H1 (cell line): Measurements from ENCODE around the gene KLHL29. TPM values are rescaled to one million over a fixed set of nuclear protein-coding genes. Genes with fewer than 3 reads are reported as not detected.

Experiments
- CTCF ChIA-PET: fragments of 300-600 bp; sonication (Branson Sonifier 250); formaldehyde crosslinking; loops from one replicate; lab custom pipeline; 2021; ENCODE audit not compliant: partially characterized antibody; lab: Charles Lee
- POLR2A ChIA-PET: fragments of 300-600 bp; sonication (Branson Sonifier 250); formaldehyde crosslinking; loops from one replicate; lab custom pipeline; 2021; ENCODE audit warnings: inconsistent platforms; ENCODE audit not compliant: partially characterized antibody; lab: Charles Lee
- DNase-seq, 2 experiments: peaks; one replicate each; pipeline versions ENCODE4 v3.0.0 to v3.0.0-alpha.2; 2010 to 2022; ENCODE audit warnings: low spot score in 2 of 2, low read depth in 1 of 2, mixed read lengths in 1 of 2
- FAIRE-seq: peaks from 2 replicates; lab custom pipeline; 2011; peaks lifted over from hg19 to GRCh38; lab: Jason Lieb, UNC
- H2AFZ ChIP-seq: 2 replicates; pipeline ENCODE4 v1.8.1; 2012; ENCODE audit warnings: low read length, inconsistent platforms
- H2AK5ac ChIP-seq: 2 replicates; pipeline ENCODE4 v1.6.1; 2013; ENCODE audit warnings: low read depth, low read length
- H2BK120ac ChIP-seq: replicated peaks from 2 replicates; pipeline ENCODE3; 2013; ENCODE audit warnings: low read depth, low read length, inconsistent platforms
- H2BK12ac ChIP-seq: 2 replicates; pipeline ENCODE4 v1.6.1; 2013; ENCODE audit warnings: low read depth, low read length
- H2BK15ac ChIP-seq: 2 replicates; pipeline ENCODE4 v1.6.1; 2013; ENCODE audit warnings: low read length
- H2BK20ac ChIP-seq: 2 replicates; pipeline ENCODE4 v1.6.1; 2013; ENCODE audit warnings: low read length
- H2BK5ac ChIP-seq: 2 replicates; pipeline ENCODE4 v1.6.1; 2013; ENCODE audit warnings: low read depth, low read length
- H3K14ac ChIP-seq: 2 replicates; pipeline ENCODE4 v1.6.1; 2013; ENCODE audit warnings: inconsistent platforms; ENCODE audit not compliant: insufficient read length
- H3K18ac ChIP-seq: 2 replicates; pipeline ENCODE4 v1.6.1; 2013; ENCODE audit warnings: low read length; ENCODE audit errors: extremely low read depth
- H3K23ac ChIP-seq: 2 replicates; pipeline ENCODE4 v1.6.1; 2013; ENCODE audit warnings: inconsistent platforms; ENCODE audit not compliant: insufficient read length
- H3K23me2 ChIP-seq: 2 replicates; pipeline ENCODE4 v1.6.1; 2013; ENCODE audit warnings: low read depth, low read length
- H3K27ac ChIP-seq: 2 replicates; pipeline ENCODE4 v1.6.1; 2011; ENCODE audit warnings: low read depth, low read length, inconsistent platforms
- H3K27me3 ChIP-seq, 4 experiments: replicated peaks in 1 of 4; 1 replicate in 1 of 4; 2 replicates in 3 of 4; pipeline versions ENCODE4 v1.6.1 to v1.8.1; 2011 to 2013; ENCODE audit warnings: low read length in 3 of 4, mild to moderate bottlenecking in 3 of 4, inconsistent platforms in 2 of 4, mixed read lengths in 2 of 4, moderate library complexity in 1 of 4; ENCODE audit not compliant: control insufficient read depth in 3 of 4, insufficient read depth in 3 of 4; ENCODE audit errors: extremely low read depth in 1 of 4
- H3K36me3 ChIP-seq, 4 experiments: 2 replicates each; pipeline versions ENCODE4 v1.6.1 to v1.8.1; 2011 to 2013; ENCODE audit warnings: mild to moderate bottlenecking in 4 of 4, low read length in 3 of 4, moderate library complexity in 2 of 4, control low read depth in 1 of 4, inconsistent platforms in 1 of 4; ENCODE audit not compliant: insufficient read depth in 4 of 4, control insufficient read depth in 2 of 4
- H3K4ac ChIP-seq: replicated peaks from 2 replicates; pipeline ENCODE3; 2013; ENCODE audit warnings: low read length, low read depth, mixed read lengths, inconsistent platforms; ENCODE audit not compliant: insufficient read length
- H3K4me1 ChIP-seq, 4 experiments: replicated peaks in 1 of 4; 1 replicate in 1 of 4; 2 replicates in 3 of 4; pipeline versions ENCODE4 v1.6.1 to v1.8.1; 2011 to 2013; ENCODE audit warnings: low read length in 3 of 4, inconsistent platforms in 2 of 4, mixed read lengths in 1 of 4; ENCODE audit not compliant: insufficient read depth in 4 of 4, control insufficient read depth in 3 of 4
- H3K4me2 ChIP-seq, 2 experiments: 2 replicates each; pipeline versions ENCODE4 v1.6.1 to v1.8.1; 2011 to 2013; ENCODE audit warnings: low read depth in 2 of 2, low read length in 2 of 2, control low read depth in 1 of 2, inconsistent platforms in 1 of 2, mild to moderate bottlenecking in 1 of 2; ENCODE audit not compliant: insufficient read depth in 1 of 2
- H3K4me3 ChIP-seq, 4 experiments: fragments of 200-600, 300-600 bp in 1 of 4; sonication (generic), shearing (Covaris generic), sonication (Bioruptor Twin) in 1 of 4; 2 replicates each; pipeline versions ENCODE4 v1.5.1 to v1.8.1; 2011 to 2016; ENCODE audit warnings: low read length in 4 of 4, low read depth in 3 of 4, control low read depth in 2 of 4, inconsistent platforms in 2 of 4, mild to moderate bottlenecking in 2 of 4, mixed read lengths in 1 of 4, moderate library complexity in 1 of 4; ENCODE audit not compliant: insufficient read depth in 2 of 4; ENCODE audit errors: extremely low read depth in 1 of 4
- H3K56ac ChIP-seq: replicated peaks from 2 replicates; pipeline ENCODE3; 2013; ENCODE audit warnings: low read depth, mild to moderate bottlenecking, mixed read lengths, low read length, inconsistent platforms; ENCODE audit not compliant: insufficient read length
- H3K79me1 ChIP-seq: 2 replicates; pipeline ENCODE4 v1.6.1; 2013; ENCODE audit warnings: low read depth, low read length, control low read depth
- H3K79me2 ChIP-seq, 2 experiments: 2 replicates each; pipeline versions ENCODE4 v1.6.1 to v1.8.1; 2012 to 2013; ENCODE audit warnings: low read length in 2 of 2, mild to moderate bottlenecking in 2 of 2, inconsistent platforms in 1 of 2; ENCODE audit not compliant: insufficient read depth in 2 of 2, control insufficient read depth in 1 of 2
- H3K9ac ChIP-seq, 4 experiments: replicated peaks in 1 of 4; 1 replicate in 1 of 4; 2 replicates in 3 of 4; pipeline versions ENCODE4 v1.6.1 to v1.8.1; 2011 to 2013; ENCODE audit warnings: low read depth in 3 of 4, low read length in 3 of 4, control low read depth in 2 of 4, mild to moderate bottlenecking in 2 of 4, moderate library complexity in 2 of 4, inconsistent platforms in 1 of 4; ENCODE audit errors: extremely low read depth in 1 of 4
- H3K9me3 ChIP-seq, 2 experiments: 2 replicates each; pipeline versions ENCODE4 v1.6.1 to v1.8.1; 2012 to 2013; ENCODE audit warnings: mild to moderate bottlenecking in 2 of 2, moderate library complexity in 2 of 2, control low read depth in 1 of 2, inconsistent platforms in 1 of 2, low read depth in 1 of 2, low read length in 1 of 2, mixed read lengths in 1 of 2; ENCODE audit not compliant: insufficient read depth in 2 of 2
- H4K20me1 ChIP-seq, 2 experiments: replicated peaks in 1 of 2; 2 replicates each; pipeline versions ENCODE3 to v1.8.1; 2011 to 2013; ENCODE audit warnings: inconsistent platforms in 2 of 2, low read length in 2 of 2, mild to moderate bottlenecking in 1 of 2; ENCODE audit not compliant: insufficient read depth in 2 of 2, control insufficient read depth in 1 of 2
- H4K5ac ChIP-seq: 2 replicates; pipeline ENCODE4 v1.6.1; 2013; ENCODE audit warnings: low read length, low read depth, mixed read lengths, inconsistent platforms; ENCODE audit not compliant: insufficient read length
- H4K8ac ChIP-seq: 2 replicates; pipeline ENCODE4 v1.8.0; 2013; ENCODE audit warnings: mild to moderate bottlenecking, moderate library complexity, low read length, inconsistent platforms; ENCODE audit not compliant: insufficient read depth; ENCODE audit errors: extremely low read depth
- H4K91ac ChIP-seq: replicated peaks from 2 replicates; pipeline ENCODE3; 2013; ENCODE audit warnings: low read length, mixed read lengths, inconsistent platforms; ENCODE audit not compliant: insufficient read length
- ATF2 ChIP-seq: IDR thresholded peaks from 2 replicates; pipeline ENCODE4 v1.6.1; 2012; ENCODE audit warnings: low read length, inconsistent platforms
- ATF3 ChIP-seq: IDR thresholded peaks from 2 replicates; pipeline ENCODE4 v1.6.1; 2011; ENCODE audit warnings: low read depth, mild to moderate bottlenecking, low read length; ENCODE audit not compliant: insufficient read depth
- BACH1 ChIP-seq: IDR thresholded peaks from 2 replicates; pipeline ENCODE4 v1.6.1; 2012; ENCODE audit warnings: low read length, improper control_type of control experiment
- E2F6 ChIP-seq: IDR thresholded peaks from 2 replicates; pipeline ENCODE4 v1.6.1; 2012; ENCODE audit warnings: inconsistent platforms
- FOSL1 ChIP-seq: IDR thresholded peaks from 2 replicates; pipeline ENCODE4 v1.6.1; 2011; ENCODE audit warnings: mild to moderate bottlenecking, low read depth, low read length, moderate library complexity; ENCODE audit not compliant: insufficient read depth
- POLR2AphosphoS5 ChIP-seq: IDR thresholded peaks from 2 replicates; pipeline ENCODE4 v1.6.1; 2011; ENCODE audit warnings: low read depth, low read length
- POU5F1 ChIP-seq: IDR thresholded peaks from 2 replicates; pipeline ENCODE4 v1.6.1; 2011; ENCODE audit warnings: low read depth, mild to moderate bottlenecking, low read length, moderate library complexity
- RAD21 ChIP-seq, 2 experiments: IDR thresholded peaks in 1 of 2; conservative IDR thresholded peaks in 1 of 2; 2 replicates each; pipeline ENCODE4 v1.6.1; 2011; ENCODE audit warnings: low read depth in 2 of 2, low read length in 2 of 2, improper control_type of control experiment in 1 of 2, inconsistent platforms in 1 of 2, mild to moderate bottlenecking in 1 of 2, moderate library complexity in 1 of 2
- SIN3A ChIP-seq, 2 experiments: IDR thresholded peaks in 1 of 2; conservative IDR thresholded peaks in 1 of 2; 2 replicates each; pipeline ENCODE4 v1.6.1; 2011 to 2012; ENCODE audit warnings: low read length in 2 of 2, improper control_type of control experiment in 1 of 2, low read depth in 1 of 2, mild to moderate bottlenecking in 1 of 2
- SP4 ChIP-seq: IDR thresholded peaks from 2 replicates; pipeline ENCODE4 v1.6.1; 2012; ENCODE audit warnings: low read length, inconsistent platforms
- TEAD4 ChIP-seq: IDR thresholded peaks from 2 replicates; pipeline ENCODE4 v1.6.1; 2012; ENCODE audit warnings: low read depth, low read length, inconsistent platforms, mixed read lengths
- WGBS, 2 experiments: shearing (Covaris generic) in 1 of 2; methylation state at CpG; one replicate each; pipeline versions ENCODE4 v1.1.6 to v1.1.7; 2013 to 2015; ENCODE audit warnings: low lambda C conversion rate in 2 of 2, mixed read lengths in 2 of 2, inconsistent platforms in 1 of 2, low coverage in 1 of 2, missing lambda C conversion rate in 1 of 2; ENCODE audit not compliant: insufficient replicate concordance in 2 of 2, insufficient coverage in 1 of 2, insufficient read length in 1 of 2; ENCODE audit errors: extremely low coverage in 1 of 2, missing lambda C conversion rate in 1 of 2; 5-methylcytosine and 5-hydroxymethylcytosine counted together
- polyA plus RNA-seq, 7 experiments: library from polyadenylated mRNA; depleted of rRNA in 3 of 7; stranded (reverse) in 5 of 7; unstranded in 2 of 7; fragments of >200 nt in 5 of 7; fragments of 200-250 nt in 2 of 7; gene quantifications; 1 replicate in 5 of 7; 2 replicates in 1 of 7; 4 replicates in 1 of 7; pipeline versions ENCODE4 v1.2.1 to v1.2.3, GENCODE V29; 2011 to 2013; ENCODE audit warnings: missing spikeins in 2 of 7, mixed read lengths in 2 of 7
- total RNA-seq: library from RNA; stranded (reverse); fragmentation: NEBNext Ultra II Directional; extraction: Animal tissue kit (Norgen Biotek cat#: 25700); gene quantifications from 2 replicates; pipeline ENCODE4 v1.2.1, GENCODE V29; 2021

Gene KLHL29
- total and polyA plus RNA-seq, 2 of the 8 experiments (the other 6 are each of a cell fraction or from before 2014, with no cell fraction given) = 1.1 to 4.7 TPM

GRCh38 chr2:23499439-23499838, 114.5 kb downstream of the KLHL29 start:
- Histone ChIP-seq H3K9ac (no peak overlapping the region), H2BK12ac (no peak overlapping the region), H3K36me3 (no peaks in the 10 kb centered on the region), H3K4me3 (no peak overlapping the region), H3K56ac (no peak overlapping the region), H2BK120ac (no peak overlapping the region), H3K14ac (no peak overlapping the region), H4K20me1 (no peaks in the 10 kb centered on the region), H3K18ac (no peak overlapping the region), H4K8ac (peak overlapping the region; percentile 59), H2BK15ac (no peak overlapping the region), H4K91ac (no peak overlapping the region), H3K79me1 (no peaks in the 10 kb centered on the region), H2AFZ (no peak overlapping the region), H3K23ac (no peak overlapping the region), H3K4me2 (no peak overlapping the region), H2BK20ac (no peak overlapping the region), H4K5ac (no peak overlapping the region), H2BK5ac (no peak overlapping the region), H3K9me3 (no peaks in the 10 kb centered on the region), H3K27ac (no peak overlapping the region), H3K4ac (no peak overlapping the region), H3K79me2 (no peaks in the 10 kb centered on the region), H3K4me1 (peaks cover 3 to 15% (median 11%) of the 10 kb centered on the region in 4 experiments), H2AK5ac (peak overlapping the region; percentile 16; the same call in 1 of the 2 replicates), H3K23me2 (no peaks in the 10 kb centered on the region; the same call in 1 of the 2 replicates), H3K27me3 (no peaks in the 10 kb centered on the region)
- WGBS, 2 experiments = 93% methylated on average over 7 of the region's 8 CpGs; no CpG with 5 or more reads in 1 of the 2 experiments
- ChIA-PET POLR2A (no interaction called here), CTCF (interaction anchor here (1.3 kb wide), 1 partner anchor 67 kb away, joined by 4 read pairs; no protein-coding TSS in a partner anchor)
- DNase-seq = no peak
- FAIRE-seq = no peak
- TF ChIP-seq E2F6 (no peak), BACH1 (no peak), POLR2AphosphoS5 (no peak), RAD21 (IDR thresholded peaks at IDR 0.05 in 1 of 2, conservative IDR thresholded peaks at IDR 0.05 in 1 of 2; ENCODE audit: low read depth in 2 of 2, low read length in 2 of 2) (no peak), POU5F1 (no peak), FOSL1 (no peak), TEAD4 (no peak), SP4 (no peak), SIN3A (conservative IDR thresholded peaks at IDR 0.05 in 1 of 2, IDR thresholded peaks at IDR 0.05 in 1 of 2; ENCODE audit: low read depth in 1 of 2, low read length in 2 of 2) (no peak), ATF2 (no peak), ATF3 (no peak)
